ENCODE data around the gene GARIN5A.

Gene GARIN5A

GRCh38 chr19:50507376-50507775, 30.7 kb upstream of the GARIN5A start:
- no peak for DNase-seq

- no peak for DNase-seq
Observed at GRCh38 chr19:50506700-50507099, 30.1 kb upstream of the GARIN5A start.

GRCh38 chr19:50505856-50506611, 29.4 kb upstream of the GARIN5A start:
- no peak for DNase-seq

- DNase-seq = no peak
Observed at GRCh38 chr19:50501568-50502475, 25.2 kb upstream of the GARIN5A start.

GRCh38 chr19:50501186-50501567, 24.5 kb upstream of the GARIN5A start:
- DNase-seq = no peak

GRCh38 chr19:50500753-50501151, 24.1 kb upstream of the GARIN5A start:
- no peak for DNase-seq

- peak in 2 of 3 experiments; percentile 67 to 74 for DNase-seq
Observed at GRCh38 chr19:50500060-50500752, 23.6 kb upstream of the GARIN5A start.

- DNase-seq = no peak
Observed at GRCh38 chr19:50498219-50499056, 21.8 kb upstream of the GARIN5A start.

- DNase-seq = no peak
Observed at GRCh38 chr19:50497022-50497405, 20.4 kb upstream of the GARIN5A start.

GRCh38 chr19:50496189-50497021, 19.8 kb upstream of the GARIN5A start:
- no peak for DNase-seq

- DNase-seq = no peak
Observed at GRCh38 chr19:50495020-50495531, 18.4 kb upstream of the GARIN5A start.

- DNase-seq = no peak
Observed at GRCh38 chr19:50494186-50495019, 17.8 kb upstream of the GARIN5A start.

GRCh38 chr19:50493171-50493570, 16.5 kb upstream of the GARIN5A start:
- DNase-seq = no peak

GRCh38 chr19:50492303-50493052, 15.8 kb upstream of the GARIN5A start:
- peak in 2 of 3 experiments; percentile 15 to 37 for DNase-seq

GRCh38 chr19:50490991-50491472, 14.4 kb upstream of the GARIN5A start:
- no peak for DNase-seq

GRCh38 chr19:50490411-50490811, 13.8 kb upstream of the GARIN5A start:
- DNase-seq = no peak

- DNase-seq = no peak
Observed at GRCh38 chr19:50489461-50490011, 12.9 kb upstream of the GARIN5A start.

GRCh38 chr19:50488389-50489194, 11.9 kb upstream of the GARIN5A start:
- DNase-seq = no peak
